ENCODE measurements around the gene MDM2.

DNA sequence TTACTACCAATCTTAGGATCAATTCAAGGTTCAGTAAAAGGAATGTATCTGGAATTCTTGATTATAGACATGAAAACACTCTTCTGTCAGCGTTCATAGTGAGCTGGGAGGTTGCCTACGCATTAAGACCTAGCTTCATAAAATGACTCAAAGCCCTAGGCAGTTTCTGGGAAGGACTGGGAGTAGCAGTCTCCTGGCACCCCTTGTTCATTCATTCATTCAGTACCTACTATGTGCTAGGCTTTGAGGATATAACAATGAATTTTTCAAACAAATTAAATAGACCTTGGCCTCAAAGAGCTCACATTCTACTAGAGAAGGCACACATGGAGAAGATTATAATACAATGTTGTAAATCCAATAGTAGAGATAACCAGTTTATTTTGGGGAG lies 46.1 kb downstream of the MDM2 start:
- no peak for TF ChIP-seq POLR2A (IDR thresholded peaks at IDR 0.05)
- TF ChIP-seq, protein P1, sequence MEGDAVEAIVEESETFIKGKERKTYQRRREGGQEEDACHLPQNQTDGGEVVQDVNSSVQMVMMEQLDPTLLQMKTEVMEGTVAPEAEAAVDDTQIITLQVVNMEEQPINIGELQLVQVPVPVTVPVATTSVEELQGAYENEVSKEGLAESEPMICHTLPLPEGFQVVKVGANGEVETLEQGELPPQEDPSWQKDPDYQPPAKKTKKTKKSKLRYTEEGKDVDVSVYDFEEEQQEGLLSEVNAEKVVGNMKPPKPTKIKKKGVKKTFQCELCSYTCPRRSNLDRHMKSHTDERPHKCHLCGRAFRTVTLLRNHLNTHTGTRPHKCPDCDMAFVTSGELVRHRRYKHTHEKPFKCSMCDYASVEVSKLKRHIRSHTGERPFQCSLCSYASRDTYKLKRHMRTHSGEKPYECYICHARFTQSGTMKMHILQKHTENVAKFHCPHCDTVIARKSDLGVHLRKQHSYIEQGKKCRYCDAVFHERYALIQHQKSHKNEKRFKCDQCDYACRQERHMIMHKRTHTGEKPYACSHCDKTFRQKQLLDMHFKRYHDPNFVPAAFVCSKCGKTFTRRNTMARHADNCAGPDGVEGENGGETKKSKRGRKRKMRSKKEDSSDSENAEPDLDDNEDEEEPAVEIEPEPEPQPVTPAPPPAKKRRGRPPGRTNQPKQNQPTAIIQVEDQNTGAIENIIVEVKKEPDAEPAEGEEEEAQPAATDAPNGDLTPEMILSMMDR (IDR thresholded peaks at IDR 0.05 in 8 of 11, conservative IDR thresholded peaks at IDR 0.05 in 3 of 11) = no peak

Measured in spleen (tissue), 7 donors.